Heart left ventricle (tissue), 16 donors: Measurements from ENCODE around the gene MYD88. TPM values are rescaled to one million over a fixed set of nuclear protein-coding genes. Genes with fewer than 3 reads are reported as not detected.
A peak's percentile ranks its signal among the peaks of the same experiment; 100 is the strongest.
"Not testable (repeated sequence)": the region's sequence is repeated elsewhere in the genome, so short reads cannot be mapped to it uniquely, and the experiment has no call there.

Source experiments
- ATAC-seq, 4 donors: fragments of 200-7000 bp; cut with Tn5 transposase; one replicate each; pipeline ENCODE4 v1.9.1; 2020 to 2022; ENCODE audit warnings: moderate library complexity in 4 of 4, mild to moderate bottlenecking in 3 of 4, moderate number of reproducible peaks in 1 of 4
- DNase-seq, 5 donors: peaks; one replicate each; pipeline ENCODE4 v3.0.0-alpha.2; 2020
- H3K27ac ChIP-seq, 12 donors: fragments of 200-600 bp; sonication (generic) in 4 of 12; one replicate each; pipeline versions ENCODE4 v1.5.0 to v1.8.0; 2016 to 2022; ENCODE audit warnings: mild to moderate bottlenecking in 2 of 12
- H3K27me3 ChIP-seq, 9 donors: fragments of 200-600 bp; sonication (generic) in 2 of 9; one replicate each; pipeline versions ENCODE4 v1.5.1 to v1.8.0; 2016 to 2022; ENCODE audit warnings: mild to moderate bottlenecking in 3 of 9
- H3K36me3 ChIP-seq, 9 donors: fragments of 200-600 bp; sonication (generic) in 2 of 9; one replicate each; pipeline versions ENCODE4 v1.5.0 to v1.8.0; 2018 to 2022; ENCODE audit warnings: mild to moderate bottlenecking in 2 of 9
- H3K4me1 ChIP-seq, 12 donors: fragments of 200-600 bp; sonication (generic) in 4 of 12; one replicate each; pipeline versions ENCODE4 v1.5.0 to v1.8.0; 2016 to 2022; ENCODE audit warnings: mild to moderate bottlenecking in 3 of 12
- H3K4me3 ChIP-seq, 12 donors: fragments of 200-600 bp; sonication (generic) in 4 of 12; one replicate each; pipeline versions ENCODE4 v1.5.0 to v1.8.0; 2017 to 2022; ENCODE audit warnings: mild to moderate bottlenecking in 9 of 12, moderate library complexity in 4 of 12
- H3K9me3 ChIP-seq, 12 donors: fragments of 200-600 bp; sonication (generic) in 4 of 12; one replicate each; pipeline versions ENCODE4 v1.5.0 to v1.8.0; 2016 to 2022; ENCODE audit warnings: mild to moderate bottlenecking in 1 of 12
- CTCF ChIP-seq, 12 donors: fragments of 200-600 bp; sonication (generic) in 4 of 12; IDR thresholded peaks; one replicate each; pipeline versions ENCODE4 v1.5.0 to v1.8.0; 2018 to 2022; ENCODE audit warnings: antibody characterized with exemption in 12 of 12, mild to moderate bottlenecking in 5 of 12
- POLR2A ChIP-seq, 2 donors: fragments of 450-650 bp; IDR thresholded peaks; one replicate each; pipeline ENCODE4 v1.6.1; 2017; ENCODE audit warnings: antibody characterized with exemption in 2 of 2, mild to moderate bottlenecking in 2 of 2, moderate library complexity in 2 of 2
- WGBS, 4 donors: extraction: QIAGEN DNeasy Blood & Tissue Kit in 2 of 4; methylation state at CpG; one replicate each; pipeline versions ENCODE4 v1.1.5 to v1.1.7; 2013 to 2018; 5-methylcytosine and 5-hydroxymethylcytosine counted together
- intact Hi-C, 10 donors: fragments of 100-400 bp; cut with DNase I; formaldehyde crosslinking; loops; one replicate each; pipeline versions ENCODE4 v1.11.1 to v1.14.2; 2022
- polyA plus RNA-seq, 2 donors: library from polyadenylated mRNA; stranded (reverse); fragments of 200-250 nt; gene quantifications; one replicate each; pipeline ENCODE4 v1.2.3, GENCODE V29; 2013
- total RNA-seq, 9 donors: library from RNA; depleted of rRNA in 2 of 9; stranded (reverse); fragments of >200 nt in 2 of 9; fragmentation: NEBNext Ultra II Directional in 3 of 9; extraction: Animal tissue kit (Norgen Biotek cat#: 25700) in 3 of 9; gene quantifications; one replicate each; pipeline versions ENCODE4 v1.1.0 to v1.2.4, GENCODE V29; 2016 to 2023
- donor health status: ischemic (EF 13 %, LVEDD 7.1; RV severe dilation, severe dysfunction).
- donor health status: healthy with polysubstance abuse.
- donor health status: DM: no; HTN: yes; CAD: no.
- donor health status: DM: no; HTN: no; CAD: no.
- donor health status: ischemic (EF 25% LVEDD 6.9; RV normal size, moderate dysfunction).
- donor health status: ischemic (EF 25% LVEDD 5.7; RV mildly dilated, moderate dysfunction).
- donor health status: healthy.
- donor health status: DM: yes; HTN: yes; CAD: no.
- donor health status: ischemic (EF 35%, LVEDD 5.7; RV mildly dilated, moderate dysfunction).
- donor health status: nonischemic (EF 11% LVEDD 7.7; RV severe dilation, severe dysfunction).
- donor health status: DM: yes; HTN: yes; CAD: no.
- donor health status: PGD.
- donor health status: ischemic (EF 29% LVEDD 5.4; RV normal size, mild dysfunction).
- donor health status: nonischemic (EF 23%, LVEDD 6.1; RV moderate dilation, normal function).

Gene MYD88
- total and polyA plus RNA-seq, 11 donors = 3.7 to 47.2 (median 8.2) TPM

GRCh38 chr3:38157595-38157994 is 19.1 kb downstream of the MYD88 start:
- Histone ChIP-seq H3K27me3 (no peaks in the 10 kb centered on the region), H3K4me3 (no peak overlapping the region), H3K36me3 (no peaks in the 10 kb centered on the region), H3K27ac (no peak overlapping the region), H3K9me3 (no peaks in the 10 kb centered on the region), H3K4me1 (peaks cover 0 to 21% (median 0%) of the 10 kb centered on the region in 12 donors)
- WGBS, 4 donors = 76 to 86% (median 83%) methylated on average over 3 of the region's 3 CpGs
- intact Hi-C loops = no loop called here
- TF ChIP-seq CTCF (IDR thresholded peaks at IDR 0.05) = no peak
- no peak for TF ChIP-seq POLR2A (IDR thresholded peaks at IDR 0.05)
- ATAC-seq (no peak), DNase-seq (no peak)

GRCh38 chr3:38158472-38158871 is 20.0 kb downstream of the MYD88 start:
- DNase-seq (no peak), ATAC-seq (no peak)
- Histone ChIP-seq H3K9me3 (no peaks in the 10 kb centered on the region), H3K36me3 (no peaks in the 10 kb centered on the region), H3K27ac (no peak overlapping the region), H3K4me3 (no peak overlapping the region), H3K4me1 (peaks cover 0 to 12% (median 0%) of the 10 kb centered on the region in 12 donors), H3K27me3 (no peaks in the 10 kb centered on the region)
- 78 to 90% (median 80%) methylated on average over 5 of the region's 5 CpGs for WGBS, 4 donors
- intact Hi-C loops = loop anchor here in 1 of 10 donors (2.0 kb wide), 1 partner anchor 14 kb away; no protein-coding TSS in a partner anchor
- no peak for TF ChIP-seq POLR2A (IDR thresholded peaks at IDR 0.05)

- H3K4me1 ChIP-seq, H3K36me3 ChIP-seq, DNase-seq, H3K4me3 ChIP-seq, intact Hi-C loops, ATAC-seq, H3K27me3 ChIP-seq, H3K9me3 ChIP-seq, H3K27ac ChIP-seq: not testable (repeated sequence)
- WGBS, 4 donors = 90 to 95% (median 95%) methylated on average over 11 of the region's 11 CpGs
Observed at GRCh38 chr3:38160704-38161103, 22.2 kb downstream of the MYD88 start.

GRCh38 chr3:38163117-38163840 is 24.8 kb downstream of the MYD88 start:
- intact Hi-C loops = no loop called here
- peak overlapping the region in 1 of 12 donors; percentile 89 for H3K27ac ChIP-seq

More at GRCh38 chr3:38163117-38163840, 24.8 kb downstream of the MYD88 start:
- H3K27me3 ChIP-seq = no peaks in the 10 kb centered on the region
- no peak for ATAC-seq
- DNase-seq = no peak
- TF ChIP-seq CTCF (IDR thresholded peaks at IDR 0.05) (no peak), POLR2A (IDR thresholded peaks at IDR 0.05) (no peak)
- no peaks in the 10 kb centered on the region for H3K9me3 ChIP-seq
- 93 to 95% (median 94%) methylated on average over 12 of the region's 12 CpGs for WGBS, 4 donors
- no peaks in the 10 kb centered on the region for H3K36me3 ChIP-seq
- H3K4me1 ChIP-seq = peaks cover 0 to 26% (median 15%) of the 10 kb centered on the region in 12 donors
- no peak overlapping the region for H3K4me3 ChIP-seq
